Measurements from ENCODE around the gene PTPA. TPM values are rescaled to one million over a fixed set of nuclear protein-coding genes. Genes with fewer than 3 reads are reported as not detected.

The PTPA gene
- total RNA-seq, 3 donors from 2014 or later, result 34.2 to 83.4 (median 71.1) TPM

GRCh38 chr9:129080601-129081387 is 30.4 kb upstream of the PTPA start, which contains the start of gene DOLPP1:
Gene DOLPP1 (plus strand): TSS chr9:129081111. CDS start chr9:129081132, 21 bp downstream.
- Histone ChIP-seq H3K4me3 (peak within 1 kb of the TSS; percentile 77 to 81 (median 81)), H3K9me3 (no peaks in the 10 kb centered on the region), H3K27me3 (no peaks in the 10 kb centered on the region), H3K36me3 (peaks cover under 1% of the 10 kb centered on the region), H3K4me1 (peaks cover 0 to 10% of the 10 kb centered on the region in 2 donors), H3K27ac (peak within 1 kb of the TSS; percentile 57 to 74)
- peak; percentile 100 for DNase-seq (ENCODE audit: low spot score in 2 of 2)
- intact Hi-C loops (cut with DNase I; ENCODE audit: low total_unique reads), result loop anchor here (10.0 kb wide), 1 partner anchor 1506 kb away; no protein-coding TSS in a partner anchor
- peak; percentile 63 for TF ChIP-seq POLR2A (IDR thresholded peaks at IDR 0.05)
- TF ChIP-seq POLR2AphosphoS5 (IDR thresholded peaks at IDR 0.05), result peak; percentile 76 to 89 (median 82)
- TF ChIP-seq CTCF (IDR thresholded peaks at IDR 0.05), result peak in 2 of 3 donors; percentile 29 to 43

DNA sequence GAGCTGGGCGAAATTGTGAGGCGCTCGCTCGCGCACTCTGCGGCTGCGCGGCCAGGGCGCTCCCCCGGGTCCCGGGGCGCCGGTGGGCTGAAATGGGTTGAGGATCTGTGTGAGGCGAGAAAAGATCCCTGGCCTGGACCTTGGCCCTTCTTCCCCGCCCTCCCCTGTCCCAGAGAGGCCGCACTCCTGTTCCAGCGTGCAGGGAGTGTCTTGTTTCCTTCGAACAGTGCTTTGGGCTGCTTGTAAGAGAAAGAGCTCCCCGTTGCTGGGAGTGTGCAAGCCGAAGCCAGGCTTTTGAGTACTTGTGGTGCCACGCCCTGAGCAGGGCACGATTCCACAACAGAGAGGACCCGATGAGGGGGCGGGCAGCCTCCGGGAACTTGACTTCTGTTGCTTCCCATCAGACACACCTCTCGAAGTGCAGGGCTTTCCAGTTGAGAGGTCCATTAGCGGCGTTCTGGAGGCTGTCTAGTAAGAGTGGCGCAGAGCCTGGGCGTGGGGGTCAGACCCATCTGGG is 29.8 kb upstream of the PTPA start:
- no peak for DNase-seq (ENCODE audit: low spot score in 2 of 2)
- H3K9me3 ChIP-seq, result no peaks in the 10 kb centered on the region
- peak overlapping the region; percentile 77 to 81 (median 81) for H3K4me3 ChIP-seq
- H3K36me3 ChIP-seq, result peaks cover 4% of the 10 kb centered on the region
- TF ChIP-seq POLR2A (IDR thresholded peaks at IDR 0.05), result no peak
- no peak for TF ChIP-seq CTCF (IDR thresholded peaks at IDR 0.05)
- no peaks in the 10 kb centered on the region for H3K27me3 ChIP-seq
- H3K4me1 ChIP-seq, result peaks cover 0 to 10% of the 10 kb centered on the region in 2 donors
- intact Hi-C loops (cut with DNase I; ENCODE audit: low total_unique reads), result loop anchor here (10.0 kb wide), 1 partner anchor 1507 kb away; no protein-coding TSS in a partner anchor
- peak overlapping the region; percentile 57 to 74 for H3K27ac ChIP-seq

DNA sequence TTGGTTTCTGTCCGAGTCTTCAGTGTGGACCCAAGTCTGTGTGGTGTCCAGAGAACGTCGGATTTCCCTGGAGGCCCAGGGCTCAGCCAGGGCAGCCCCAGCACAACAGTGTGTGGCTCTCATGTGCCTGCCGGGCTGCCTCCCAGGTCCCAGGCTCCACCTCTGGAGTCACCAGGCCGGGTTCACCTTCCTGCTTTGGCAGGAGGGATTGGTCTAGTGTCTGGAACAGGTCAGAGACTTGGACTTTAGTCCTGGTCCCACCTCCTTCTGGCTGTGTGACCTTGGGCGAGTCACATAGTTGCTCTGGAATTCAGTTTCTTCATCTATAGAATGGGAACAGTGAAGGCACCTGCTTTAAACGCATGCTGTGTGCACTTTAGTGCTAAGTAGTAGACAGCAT is 27.1 kb upstream of the PTPA start:
- no peak overlapping the region for H3K4me3 ChIP-seq
- peaks cover 0 to 10% of the 10 kb centered on the region in 2 donors for H3K4me1 ChIP-seq
- H3K27me3 ChIP-seq, result no peaks in the 10 kb centered on the region
- TF ChIP-seq POLR2A (IDR thresholded peaks at IDR 0.05) (no peak), POLR2AphosphoS5 (IDR thresholded peaks at IDR 0.05) (no peak), CTCF (IDR thresholded peaks at IDR 0.05) (no peak)
- DNase-seq (ENCODE audit: low spot score in 2 of 2), result no peak
- H3K9me3 ChIP-seq, result no peaks in the 10 kb centered on the region
- intact Hi-C loops (cut with DNase I; ENCODE audit: low total_unique reads), result loop anchor here (10.0 kb wide), 1 partner anchor 1509 kb away; no protein-coding TSS in a partner anchor
- no peak overlapping the region for H3K27ac ChIP-seq
- peaks cover 4% of the 10 kb centered on the region for H3K36me3 ChIP-seq

- Histone ChIP-seq H3K9me3 (no peaks in the 10 kb centered on the region), H3K36me3 (peaks cover 4% of the 10 kb centered on the region), H3K4me3 (no peak overlapping the region), H3K4me1 (no peaks in the 10 kb centered on the region), H3K27me3 (no peaks in the 10 kb centered on the region), H3K27ac (no peak overlapping the region)
- no peak for TF ChIP-seq POLR2A (IDR thresholded peaks at IDR 0.05)
- no peak for TF ChIP-seq CTCF (IDR thresholded peaks at IDR 0.05)
- no peak for TF ChIP-seq POLR2AphosphoS5 (IDR thresholded peaks at IDR 0.05)
- intact Hi-C loops (cut with DNase I; ENCODE audit: low total_unique reads), result loop anchor here (10.0 kb wide), 1 partner anchor 1514 kb away; no protein-coding TSS in a partner anchor
- no peak for DNase-seq (ENCODE audit: low spot score in 2 of 2)
Measured at GRCh38 chr9:129089246-129089645, 22.0 kb upstream of the PTPA start.

All from breast epithelium (tissue), 4 donors.